Panc1 (cell line): ENCODE measurements around the gene GEMIN7.

Experiments
- CTCF ChIP-seq: fragments of 450-650 bp; IDR thresholded peaks from 2 replicates; pipeline ENCODE4 v1.5.1; 2017; ENCODE audit warnings: mild to moderate bottlenecking
- SIN3A ChIP-seq: IDR thresholded peaks from 2 replicates; pipeline ENCODE4 v1.6.1; 2012; ENCODE audit warnings: low read depth, mild to moderate bottlenecking, low read length, moderate library complexity, borderline replicate concordance; ENCODE audit not compliant: insufficient read depth
- TCF7L2 ChIP-seq: IDR thresholded peaks from 2 replicates; pipeline ENCODE4 v1.6.1; 2011; ENCODE audit warnings: mild to moderate bottlenecking, low read depth, low read length, inconsistent platforms

- no peak for TF ChIP-seq SIN3A
- TF ChIP-seq CTCF, result no peak
- TF ChIP-seq TCF7L2, result no peak
Measured at GRCh38 chr19:45121827-45122345, 42.8 kb downstream of the GEMIN7 start.
